Endothelial cell of umbilical vein (primary cell): ENCODE data around the gene CCSER2.

Source experiments
- EZH2 ChIP-seq: IDR thresholded peaks from 2 replicates; pipeline ENCODE4 v1.6.1; 2012; ENCODE audit warnings: borderline replicate concordance, low read depth, mild to moderate bottlenecking, moderate library complexity, low read length, inconsistent platforms; ENCODE audit not compliant: severe bottlenecking
- FOS ChIP-seq: IDR thresholded peaks from 2 replicates; pipeline ENCODE4 v1.6.1; 2011; ENCODE audit warnings: mild to moderate bottlenecking, low read length, moderate library complexity, borderline replicate concordance; ENCODE audit not compliant: insufficient read depth
- GATA2 ChIP-seq: IDR thresholded peaks from 2 replicates; pipeline ENCODE4 v1.7.0; 2011; ENCODE audit warnings: low read depth, mild to moderate bottlenecking, moderate library complexity, mixed read lengths, low read length; ENCODE audit not compliant: insufficient read length, insufficient read depth
- MYC ChIP-seq: IDR thresholded peaks from one replicate; pipeline ENCODE4 v1.6.1; 2011; ENCODE audit warnings: mild to moderate bottlenecking, low read depth, low read length
- POLR2A ChIP-seq: IDR thresholded peaks from 2 replicates; pipeline ENCODE4 v1.6.1; 2012; ENCODE audit warnings: low read depth, mild to moderate bottlenecking, control low read depth, low read length
- POLR2AphosphoS5 ChIP-seq: IDR thresholded peaks from 2 replicates; pipeline ENCODE4 v1.6.1; 2012; ENCODE audit warnings: low read depth, mild to moderate bottlenecking, control low read depth, low read length, moderate library complexity; ENCODE audit not compliant: insufficient read depth
- TF ChIP-seq, protein P1 (sequence below), 2 donors: IDR thresholded peaks; 1 replicate in 1 of 2; 2 replicates in 1 of 2; pipeline ENCODE4 v1.5.1; 2011; ENCODE audit warnings: low read length in 2 of 2, mild to moderate bottlenecking in 2 of 2, moderate library complexity in 2 of 2, control low read depth in 1 of 2, inconsistent platforms in 1 of 2, low read depth in 1 of 2; ENCODE audit not compliant: insufficient read depth in 1 of 2; ENCODE audit errors: extremely low read depth in 1 of 2
- TF ChIP-seq, protein P2 (sequence below): IDR thresholded peaks from 2 replicates; pipeline ENCODE4 v1.6.1; 2011; ENCODE audit not compliant: insufficient read depth, insufficient read length

DNA sequence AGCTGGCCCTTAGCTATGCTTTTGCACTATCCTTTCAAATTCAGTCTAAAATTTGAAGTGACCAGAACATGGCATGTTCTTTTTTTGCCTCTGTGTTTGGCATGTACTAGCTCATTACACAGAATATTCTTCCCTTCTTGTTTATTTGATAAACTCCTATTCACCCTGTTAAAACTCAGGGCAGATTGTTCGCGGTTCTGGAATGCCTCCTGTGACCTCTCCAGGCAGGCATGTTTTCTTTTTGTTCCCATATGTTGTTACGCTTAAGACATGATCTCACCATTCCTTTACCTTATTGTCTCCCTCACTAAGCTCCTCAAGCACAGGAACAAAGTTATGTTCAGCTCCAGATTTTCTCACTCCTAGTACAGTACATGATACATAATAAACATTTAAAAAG, 181.7 kb downstream of the CCSER2 start:
- TF ChIP-seq POLR2AphosphoS5 = no peak
- TF ChIP-seq, protein P1, sequence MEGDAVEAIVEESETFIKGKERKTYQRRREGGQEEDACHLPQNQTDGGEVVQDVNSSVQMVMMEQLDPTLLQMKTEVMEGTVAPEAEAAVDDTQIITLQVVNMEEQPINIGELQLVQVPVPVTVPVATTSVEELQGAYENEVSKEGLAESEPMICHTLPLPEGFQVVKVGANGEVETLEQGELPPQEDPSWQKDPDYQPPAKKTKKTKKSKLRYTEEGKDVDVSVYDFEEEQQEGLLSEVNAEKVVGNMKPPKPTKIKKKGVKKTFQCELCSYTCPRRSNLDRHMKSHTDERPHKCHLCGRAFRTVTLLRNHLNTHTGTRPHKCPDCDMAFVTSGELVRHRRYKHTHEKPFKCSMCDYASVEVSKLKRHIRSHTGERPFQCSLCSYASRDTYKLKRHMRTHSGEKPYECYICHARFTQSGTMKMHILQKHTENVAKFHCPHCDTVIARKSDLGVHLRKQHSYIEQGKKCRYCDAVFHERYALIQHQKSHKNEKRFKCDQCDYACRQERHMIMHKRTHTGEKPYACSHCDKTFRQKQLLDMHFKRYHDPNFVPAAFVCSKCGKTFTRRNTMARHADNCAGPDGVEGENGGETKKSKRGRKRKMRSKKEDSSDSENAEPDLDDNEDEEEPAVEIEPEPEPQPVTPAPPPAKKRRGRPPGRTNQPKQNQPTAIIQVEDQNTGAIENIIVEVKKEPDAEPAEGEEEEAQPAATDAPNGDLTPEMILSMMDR (IDR thresholded peaks at IDR 0.05; ENCODE audit: extremely low read depth in 1 of 2, insufficient read depth in 1 of 2, low read depth in 1 of 2, low read length in 2 of 2) = no peak
- no peak for TF ChIP-seq EZH2
- TF ChIP-seq, protein P2, sequence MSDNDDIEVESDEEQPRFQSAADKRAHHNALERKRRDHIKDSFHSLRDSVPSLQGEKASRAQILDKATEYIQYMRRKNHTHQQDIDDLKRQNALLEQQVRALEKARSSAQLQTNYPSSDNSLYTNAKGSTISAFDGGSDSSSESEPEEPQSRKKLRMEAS = no peak
- TF ChIP-seq FOS = no peak
- no peak for TF ChIP-seq POLR2A
- TF ChIP-seq GATA2 = no peak
- no peak for TF ChIP-seq MYC
